Measurements from ENCODE around the gene CIB4. TPM values are rescaled to one million over a fixed set of nuclear protein-coding genes. Genes with fewer than 3 reads are reported as not detected.

CIB4 gene
- total and polyA plus RNA-seq, 9 of the 15 experiments (the other 6 are each of a cell fraction or from before 2014, with no cell fraction given) = not detected

DNA sequence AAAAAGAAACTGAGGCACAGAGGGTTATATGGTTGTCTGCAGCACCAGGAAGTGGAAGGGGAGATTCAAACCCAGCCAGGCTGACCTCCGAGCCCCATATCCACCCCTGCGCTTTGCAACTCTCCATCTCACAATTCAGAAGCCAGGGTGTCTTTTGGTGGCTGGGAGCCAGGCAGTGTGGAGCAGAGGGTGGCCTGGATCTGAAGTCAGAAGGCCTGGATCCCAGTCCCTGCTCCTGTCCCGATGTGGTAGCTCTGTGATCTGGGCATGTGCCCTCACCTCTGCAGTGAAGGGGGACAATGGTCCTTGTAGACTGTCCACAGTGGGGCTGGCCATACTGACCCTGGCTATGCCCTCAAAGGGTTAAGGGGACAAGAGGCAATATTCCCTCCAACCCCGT, 57.0 kb downstream of the CIB4 start:
- H3K4me1 ChIP-seq (replicated peaks in 1 of 2; ENCODE audit: control insufficient read depth in 2 of 2, insufficient read depth in 2 of 2, low read length in 2 of 2) = no peaks in the 10 kb centered on the region
- in situ Hi-C loops (cut with MboI) (no loop called here), intact Hi-C loops (cut with micrococcal nuclease) (no loop called here)
- 0% methylated on average over 4 of the region's 4 CpGs for WGBS (ENCODE audit: insufficient coverage, low coverage, missing lambda C conversion rate)
- CTCF ChIA-PET (ENCODE audit: low intra/inter-chr PET ratio) = no interaction called here
- no peak overlapping the region for H3K4me2 ChIP-seq (ENCODE audit: insufficient read depth, low read length)
- DNase-seq (ENCODE audit: extremely low read depth in 1 of 4, low spot score in 3 of 4) (no peak), FAIRE-seq (no peak), ATAC-seq (no peak)
- no peak for TF ChIP-seq PHF21A (IDR thresholded peaks at IDR 0.05; ENCODE audit: borderline replicate concordance, low read depth)
- TF ChIP-seq RFX5 (IDR thresholded peaks at IDR 0.05; ENCODE audit: low read depth, low read length) = no peak
- no peak for TF ChIP-seq TOE1 (IDR thresholded peaks at IDR 0.05; ENCODE audit: borderline replicate concordance)
- TF ChIP-seq TOE1 (CRISPR knock-in tag; IDR thresholded peaks at IDR 0.05; ENCODE audit: borderline replicate concordance, low read depth) = no peak
- TF ChIP-seq ZNF444 (CRISPR knock-in tag; IDR thresholded peaks at IDR 0.05) = no peak
- no peak for TF ChIP-seq CHD4 (IDR thresholded peaks at IDR 0.05; ENCODE audit: insufficient read depth, insufficient replicate concordance, low read depth, low read length, poor library complexity, severe bottlenecking)
- TF ChIP-seq, protein P1, sequence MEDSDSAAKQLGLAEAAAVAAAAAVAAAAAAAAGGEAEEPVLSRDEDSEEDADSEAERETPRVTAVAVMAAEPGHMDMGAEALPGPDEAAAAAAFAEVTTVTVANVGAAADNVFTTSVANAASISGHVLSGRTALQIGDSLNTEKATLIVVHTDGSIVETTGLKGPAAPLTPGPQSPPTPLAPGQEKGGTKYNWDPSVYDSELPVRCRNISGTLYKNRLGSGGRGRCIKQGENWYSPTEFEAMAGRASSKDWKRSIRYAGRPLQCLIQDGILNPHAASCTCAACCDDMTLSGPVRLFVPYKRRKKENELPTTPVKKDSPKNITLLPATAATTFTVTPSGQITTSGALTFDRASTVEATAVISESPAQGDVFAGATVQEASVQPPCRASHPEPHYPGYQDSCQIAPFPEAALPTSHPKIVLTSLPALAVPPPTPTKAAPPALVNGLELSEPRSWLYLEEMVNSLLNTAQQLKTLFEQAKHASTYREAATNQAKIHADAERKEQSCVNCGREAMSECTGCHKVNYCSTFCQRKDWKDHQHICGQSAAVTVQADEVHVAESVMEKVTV (CRISPR knock-in tag; IDR thresholded peaks at IDR 0.05) = no peak
- TF ChIP-seq TCF7 (IDR thresholded peaks at IDR 0.05; ENCODE audit: borderline replicate concordance) = no peak
- no peak for TF ChIP-seq MCM5 (IDR thresholded peaks at IDR 0.05; ENCODE audit: low read depth)
- TF ChIP-seq ZBED1 (IDR thresholded peaks at IDR 0.05) = no peak
- no peak for TF ChIP-seq ADNP (tag; IDR thresholded peaks at IDR 0.05)
- no peak for TF ChIP-seq ESRRB (CRISPR knock-in tag; IDR thresholded peaks at IDR 0.05; ENCODE audit: borderline replicate concordance)
- no peak for TF ChIP-seq MYNN (IDR thresholded peaks at IDR 0.05)
- TF ChIP-seq MYNN (CRISPR knock-in tag; IDR thresholded peaks at IDR 0.05) = no peak
- TF ChIP-seq, protein P2, sequence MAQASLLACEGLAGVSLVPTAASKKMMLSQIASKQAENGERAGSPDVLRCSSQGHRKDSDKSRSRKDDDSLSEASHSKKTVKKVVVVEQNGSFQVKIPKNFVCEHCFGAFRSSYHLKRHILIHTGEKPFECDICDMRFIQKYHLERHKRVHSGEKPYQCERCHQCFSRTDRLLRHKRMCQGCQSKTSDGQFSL (CRISPR knock-in tag; IDR thresholded peaks at IDR 0.05) = no peak
- TF ChIP-seq, protein P2 (tag; IDR thresholded peaks at IDR 0.05) = no peak
- H3K27ac ChIP-seq (ENCODE audit: extremely low read depth, low read depth, low read length) = no peak overlapping the region
- BruUV-seq (replicated peaks) = no TSS peak
- peaks cover 42 to 83% of the 10 kb centered on the region in 2 experiments for H3K27me3 ChIP-seq (ENCODE audit: control insufficient read depth in 2 of 2, insufficient read depth in 2 of 2, low read length in 2 of 2)
- H3K9ac ChIP-seq (ENCODE audit: insufficient read depth in 1 of 2, low read depth in 2 of 2, low read length in 2 of 2) = no peak overlapping the region
- POLR2A ChIA-PET = interaction anchor here (1.1 kb wide), 1 partner anchor 13 kb away, joined by 3 read pairs; no protein-coding TSS in a partner anchor
- H4K20me1 ChIP-seq (replicated peaks; ENCODE audit: control insufficient read depth, insufficient read depth, low read length) = 0 out of 2 replicates have a peak, but pooled peaks cover 9% of the 10 kb centered on the region
- H2AFZ ChIP-seq (ENCODE audit: low read depth, low read length) = no peak overlapping the region
- H3K36me3 ChIP-seq (ENCODE audit: control insufficient read depth, insufficient read depth, low read length) = no peaks in the 10 kb centered on the region
- no peaks in the 10 kb centered on the region for H3K79me2 ChIP-seq (ENCODE audit: control insufficient read depth, insufficient read depth, low read length)
- no peaks in the 10 kb centered on the region for H3K9me3 ChIP-seq (replicated peaks; ENCODE audit: control insufficient read depth, insufficient read depth, low read depth, low read length)
- H3K4me3 ChIP-seq = no peak overlapping the region
- no peaks in the 10 kb centered on the region for H3K9me1 ChIP-seq (ENCODE audit: control insufficient read depth, insufficient read depth, low read length)
